SU-DHL-6 (cell line): Measurements from ENCODE around the gene BSND.

Experiments used
- H2AFZ ChIP-seq: fragments of 200-600 bp; sonication (generic); 2 replicates; pipeline ENCODE4 v1.6.1; 2014; ENCODE audit warnings: low read depth, mild to moderate bottlenecking, moderate library complexity, mixed read lengths, antibody characterized with exemption, low read length; ENCODE audit not compliant: severe bottlenecking
- H3F3A ChIP-seq: fragments of 200-600 bp; shearing (Covaris generic); 2 replicates; pipeline ENCODE4 v1.6.0; 2016; ENCODE audit warnings: antibody characterized with exemption, mild to moderate bottlenecking; ENCODE audit not compliant: insufficient read depth
- H3K27ac ChIP-seq: fragments of 200-600 bp; sonication (generic); 2 replicates; pipeline ENCODE4 v1.5.1; 2016; ENCODE audit warnings: low read depth, mild to moderate bottlenecking, low read length, moderate library complexity, mixed read lengths
- H3K27me3 ChIP-seq: fragments of 200-600 bp; sonication (generic), shearing (Covaris generic); 2 replicates; pipeline ENCODE4 v1.6.0; 2014; ENCODE audit warnings: mild to moderate bottlenecking, low read length
- H3K36me3 ChIP-seq: fragments of 200-600 bp; sonication (generic); 2 replicates; pipeline ENCODE4 v1.6.1; 2014; ENCODE audit warnings: mild to moderate bottlenecking, low read length, mixed read lengths
- H3K4me2 ChIP-seq: fragments of 300-600, 200-600 bp; shearing (Covaris generic), sonication (generic); 2 replicates; pipeline ENCODE4 v1.6.0; 2014; ENCODE audit warnings: low read length, low read depth, mild to moderate bottlenecking; ENCODE audit not compliant: poor library complexity, severe bottlenecking
- H3K4me3 ChIP-seq: fragments of 200-600 bp; sonication (generic); 2 replicates; pipeline ENCODE4 v1.5.1; 2014; ENCODE audit warnings: antibody characterized with exemption, low read length, mild to moderate bottlenecking, mixed read lengths; ENCODE audit not compliant: insufficient read depth, poor library complexity, severe bottlenecking
- H3K79me2 ChIP-seq: fragments of 200-600 bp; sonication (generic); 2 replicates; pipeline ENCODE4 v1.6.1; 2014; ENCODE audit warnings: mild to moderate bottlenecking, low read length, moderate library complexity; ENCODE audit not compliant: insufficient read depth
- H3K9ac ChIP-seq: fragments of 200-600 bp; sonication (generic); 2 replicates; pipeline ENCODE4 v1.7.0; 2014; ENCODE audit warnings: mild to moderate bottlenecking, low read length
- H3K9me2 ChIP-seq: fragments of 200-600 bp; sonication (generic); replicated peaks from 2 replicates; pipeline ENCODE4 v1.6.1; 2014; ENCODE audit warnings: low read length; ENCODE audit not compliant: insufficient read depth
- H3K9me3 ChIP-seq: fragments of 200-600 bp; sonication (generic); 2 replicates; pipeline ENCODE4 v1.6.1; 2014; ENCODE audit warnings: low read length, mixed read lengths; ENCODE audit not compliant: insufficient read depth
- H4K20me1 ChIP-seq: fragments of 200-600 bp; sonication (generic); 2 replicates; pipeline ENCODE4 v1.6.1; 2014; ENCODE audit warnings: low read depth, mild to moderate bottlenecking, antibody characterized with exemption, low read length, moderate library complexity, mixed read lengths
- CTCF ChIP-seq: fragments of 200-600 bp; sonication (generic); IDR thresholded peaks from one replicate; pipeline ENCODE4 v1.5.1; 2017; ENCODE audit warnings: antibody characterized with exemption, mild to moderate bottlenecking, low read length, moderate library complexity; ENCODE audit not compliant: insufficient read depth, poor library complexity, severe bottlenecking
- EZH2phosphoT487 ChIP-seq: fragments of 200-600 bp; sonication (generic), shearing (Covaris generic); conservative IDR thresholded peaks from 2 replicates; pipeline ENCODE4 v1.6.1; 2018; ENCODE audit warnings: mild to moderate bottlenecking, antibody characterized with exemption, low read length, moderate library complexity, mixed read lengths

BSND gene

GRCh38 chr1:55059302-55060132 lies 60.8 kb downstream of the BSND start:
- H3K27ac ChIP-seq = no peak overlapping the region
- no peak overlapping the region for H3K9ac ChIP-seq
- no peak for TF ChIP-seq EZH2phosphoT487
- no peak for TF ChIP-seq CTCF
- H3F3A ChIP-seq = no peaks in the 10 kb centered on the region
- no peaks in the 10 kb centered on the region for H3K9me2 ChIP-seq
- no peak overlapping the region for H2AFZ ChIP-seq
- no peaks in the 10 kb centered on the region for H3K27me3 ChIP-seq
- no peaks in the 10 kb centered on the region for H3K9me3 ChIP-seq
- no peaks in the 10 kb centered on the region for H3K36me3 ChIP-seq
- H3K79me2 ChIP-seq = no peaks in the 10 kb centered on the region
- no peak overlapping the region for H3K4me2 ChIP-seq
- no peak overlapping the region for H3K4me3 ChIP-seq
- no peaks in the 10 kb centered on the region for H4K20me1 ChIP-seq

GRCh38 chr1:55060133-55060999 lies 61.6 kb downstream of the BSND start:
- H3K9ac ChIP-seq = no peak overlapping the region
- no peaks in the 10 kb centered on the region for H3K9me3 ChIP-seq
- no peak overlapping the region for H3K4me2 ChIP-seq
- H3K4me3 ChIP-seq = no peak overlapping the region
- H3K9me2 ChIP-seq = no peaks in the 10 kb centered on the region
- no peaks in the 10 kb centered on the region for H3K36me3 ChIP-seq
- H3K27me3 ChIP-seq = no peaks in the 10 kb centered on the region
- TF ChIP-seq EZH2phosphoT487 (no peak), CTCF (no peak)
- no peaks in the 10 kb centered on the region for H3F3A ChIP-seq
- H3K79me2 ChIP-seq = no peaks in the 10 kb centered on the region
- no peak overlapping the region for H2AFZ ChIP-seq
- no peak overlapping the region for H3K27ac ChIP-seq
- H4K20me1 ChIP-seq = no peaks in the 10 kb centered on the region

- H3F3A ChIP-seq = no peaks in the 10 kb centered on the region
- H3K4me2 ChIP-seq = no peak overlapping the region
- no peaks in the 10 kb centered on the region for H3K79me2 ChIP-seq
- H3K9me2 ChIP-seq = no peaks in the 10 kb centered on the region
- no peak overlapping the region for H3K9ac ChIP-seq
- no peaks in the 10 kb centered on the region for H3K36me3 ChIP-seq
- H3K27me3 ChIP-seq = no peaks in the 10 kb centered on the region
- H3K27ac ChIP-seq = no peak overlapping the region
- H3K4me3 ChIP-seq = no peak overlapping the region
- no peak overlapping the region for H2AFZ ChIP-seq
- H4K20me1 ChIP-seq = no peaks in the 10 kb centered on the region
- TF ChIP-seq EZH2phosphoT487 = no peak
- TF ChIP-seq CTCF = no peak
- H3K9me3 ChIP-seq = no peaks in the 10 kb centered on the region
Measured at GRCh38 chr1:55061000-55061705, 62.4 kb downstream of the BSND start.
